ENCODE measurements around the gene PTGIR.

PTGIR gene

GRCh38 chr19:46634656-46635218, 9.8 kb upstream of the PTGIR start:
- no peak for TF ChIP-seq CTCF (IDR thresholded peaks at IDR 0.05; ENCODE audit: insufficient read depth, low read length, poor library complexity, severe bottlenecking)
- DNase-seq (ENCODE audit: extremely low read depth, insufficient read length): no peak
- H3K36me3 ChIP-seq (ENCODE audit: control insufficient read depth, insufficient read depth, low read length): no peaks in the 10 kb centered on the region
- no peaks in the 10 kb centered on the region; the same call in 1 of the 2 replicates for H3K27me3 ChIP-seq (replicated peaks; ENCODE audit: control insufficient read depth, insufficient read depth, low read length)
- peak overlapping the region; percentile 46 for H3K4me3 ChIP-seq (replicated peaks; ENCODE audit: low read depth, low read length)

GRCh38 chr19:46634045-46634655, 9.3 kb upstream of the PTGIR start:
- no peaks in the 10 kb centered on the region for H3K36me3 ChIP-seq (ENCODE audit: control insufficient read depth, insufficient read depth, low read length)
- peak overlapping the region; percentile 46 for H3K4me3 ChIP-seq (replicated peaks; ENCODE audit: low read depth, low read length)
- no peak for TF ChIP-seq CTCF (IDR thresholded peaks at IDR 0.05; ENCODE audit: insufficient read depth, low read length, poor library complexity, severe bottlenecking)
- H3K27me3 ChIP-seq (replicated peaks; ENCODE audit: control insufficient read depth, insufficient read depth, low read length): no peaks in the 10 kb centered on the region; the same call in 1 of the 2 replicates
- peak; percentile 90 for DNase-seq (ENCODE audit: extremely low read depth, insufficient read length)

- Histone ChIP-seq H3K36me3 (ENCODE audit: control insufficient read depth, insufficient read depth, low read length) (no peaks in the 10 kb centered on the region), H3K27me3 (replicated peaks; ENCODE audit: control insufficient read depth, insufficient read depth, low read length) (no peaks in the 10 kb centered on the region; the same call in 1 of the 2 replicates), H3K4me3 (replicated peaks; ENCODE audit: low read depth, low read length) (no peak overlapping the region)
- no peak for DNase-seq (ENCODE audit: extremely low read depth, insufficient read length)
- TF ChIP-seq CTCF (IDR thresholded peaks at IDR 0.05; ENCODE audit: insufficient read depth, low read length, poor library complexity, severe bottlenecking): no peak
These were observed 8.2 kb upstream of the PTGIR start for GRCh38 chr19:46633130-46633529.

GRCh38 chr19:46631481-46631880, 6.6 kb upstream of the PTGIR start:
- Histone ChIP-seq H3K4me3 (replicated peaks; ENCODE audit: low read depth, low read length) (no peak overlapping the region), H3K36me3 (ENCODE audit: control insufficient read depth, insufficient read depth, low read length) (no peaks in the 10 kb centered on the region), H3K27me3 (replicated peaks; ENCODE audit: control insufficient read depth, insufficient read depth, low read length) (no peaks in the 10 kb centered on the region; the same call in 1 of the 2 replicates)
- no peak for TF ChIP-seq CTCF (IDR thresholded peaks at IDR 0.05; ENCODE audit: insufficient read depth, low read length, poor library complexity, severe bottlenecking)
- no peak for DNase-seq (ENCODE audit: extremely low read depth, insufficient read length)

- no peaks in the 10 kb centered on the region; the same call in 1 of the 2 replicates for H3K27me3 ChIP-seq (replicated peaks; ENCODE audit: control insufficient read depth, insufficient read depth, low read length)
- H3K4me3 ChIP-seq (replicated peaks; ENCODE audit: low read depth, low read length): no peak overlapping the region
- no peaks in the 10 kb centered on the region for H3K36me3 ChIP-seq (ENCODE audit: control insufficient read depth, insufficient read depth, low read length)
- no peak for TF ChIP-seq CTCF (IDR thresholded peaks at IDR 0.05; ENCODE audit: insufficient read depth, low read length, poor library complexity, severe bottlenecking)
- no peak for DNase-seq (ENCODE audit: extremely low read depth, insufficient read length)
These were observed 5.8 kb upstream of the PTGIR start for GRCh38 chr19:46630586-46631205.

Measured in GM06990 (cell line).